Uterus (tissue), 4 donors: ENCODE data around the gene CTSO. TPM values are rescaled to one million over a fixed set of nuclear protein-coding genes. Genes with fewer than 3 reads are reported as not detected.

Experiments used
- DNase-seq, 2 donors: peaks; one replicate each; pipeline ENCODE4 v3.0.0-alpha.2; 2019 to 2020
- H3K27ac ChIP-seq, 2 donors: fragments of 200-600 bp; sonication (generic); 1 replicate in 1 of 2; 2 replicates in 1 of 2; pipeline ENCODE4 v1.5.1; 2016 to 2018
- H3K27me3 ChIP-seq, 2 donors: fragments of 200-600 bp; sonication (generic); one replicate each; pipeline ENCODE4 v1.5.1; 2018 to 2019; ENCODE audit warnings: control low read depth in 1 of 2
- H3K36me3 ChIP-seq, 2 donors: fragments of 200-600 bp; sonication (generic); one replicate each; pipeline ENCODE4 v1.5.1; 2019; ENCODE audit warnings: control low read depth in 1 of 2
- H3K4me1 ChIP-seq, 2 donors: fragments of 200-600 bp; sonication (generic); one replicate each; pipeline ENCODE4 v1.5.1; 2018 to 2019; ENCODE audit warnings: control low read depth in 1 of 2
- H3K4me3 ChIP-seq, 2 donors: fragments of 200-600 bp; sonication (generic); 1 replicate in 1 of 2; 2 replicates in 1 of 2; pipeline ENCODE4 v1.5.1; 2018 to 2019; ENCODE audit warnings: mild to moderate bottlenecking in 1 of 2
- H3K9me3 ChIP-seq, 2 donors: fragments of 200-600 bp; sonication (generic); one replicate each; pipeline ENCODE4 v1.5.1; 2019; ENCODE audit warnings: control low read depth in 1 of 2
- CTCF ChIP-seq, 4 experiments: fragments of 200-600 bp in 2 of 4; fragments of 450-650 bp in 2 of 4; sonication (generic) in 2 of 4; IDR thresholded peaks; one replicate each; pipeline ENCODE4 v1.5.1; 2016 to 2019; ENCODE audit warnings: antibody characterized with exemption in 4 of 4, mild to moderate bottlenecking in 2 of 4, moderate library complexity in 1 of 4
- POLR2A ChIP-seq, 2 donors: fragments of 450-650 bp; IDR thresholded peaks; one replicate each; pipeline ENCODE4 v1.6.1; 2016; ENCODE audit warnings: antibody characterized with exemption in 2 of 2, mild to moderate bottlenecking in 1 of 2, moderate library complexity in 1 of 2
- intact Hi-C: fragments of 100-400 bp; cut with DNase I; formaldehyde crosslinking; loops from one replicate; pipeline ENCODE4 v1.15.1; 2023; ENCODE audit warnings: low total_unique reads
- total RNA-seq, 4 donors: library from RNA; depleted of rRNA in 3 of 4; stranded (reverse); fragments of >200 nt in 3 of 4; gene quantifications; one replicate each; pipeline versions ENCODE4 v1.1.0 to v1.2.4, GENCODE V29; 2014 to 2023
- donor health status: DM: yes; HTN: yes; CAD: no.

CTSO gene
- total RNA-seq, 4 donors from 2014 or later = 22.0 to 77.8 (median 28.6) TPM

- no peak for DNase-seq
- Histone ChIP-seq H3K9me3 (no peaks in the 10 kb centered on the region), H3K27me3 (no peaks in the 10 kb centered on the region), H3K36me3 (no peaks in the 10 kb centered on the region), H3K27ac (no peak overlapping the region), H3K4me3 (no peak overlapping the region), H3K4me1 (no peaks in the 10 kb centered on the region)
- no peak for TF ChIP-seq POLR2A (IDR thresholded peaks at IDR 0.05)
- TF ChIP-seq CTCF (IDR thresholded peaks at IDR 0.05) = no peak
- intact Hi-C loops = no loop called here
Observed at GRCh38 chr4:155909615-155910226, 43.9 kb downstream of the CTSO start.

DNA sequence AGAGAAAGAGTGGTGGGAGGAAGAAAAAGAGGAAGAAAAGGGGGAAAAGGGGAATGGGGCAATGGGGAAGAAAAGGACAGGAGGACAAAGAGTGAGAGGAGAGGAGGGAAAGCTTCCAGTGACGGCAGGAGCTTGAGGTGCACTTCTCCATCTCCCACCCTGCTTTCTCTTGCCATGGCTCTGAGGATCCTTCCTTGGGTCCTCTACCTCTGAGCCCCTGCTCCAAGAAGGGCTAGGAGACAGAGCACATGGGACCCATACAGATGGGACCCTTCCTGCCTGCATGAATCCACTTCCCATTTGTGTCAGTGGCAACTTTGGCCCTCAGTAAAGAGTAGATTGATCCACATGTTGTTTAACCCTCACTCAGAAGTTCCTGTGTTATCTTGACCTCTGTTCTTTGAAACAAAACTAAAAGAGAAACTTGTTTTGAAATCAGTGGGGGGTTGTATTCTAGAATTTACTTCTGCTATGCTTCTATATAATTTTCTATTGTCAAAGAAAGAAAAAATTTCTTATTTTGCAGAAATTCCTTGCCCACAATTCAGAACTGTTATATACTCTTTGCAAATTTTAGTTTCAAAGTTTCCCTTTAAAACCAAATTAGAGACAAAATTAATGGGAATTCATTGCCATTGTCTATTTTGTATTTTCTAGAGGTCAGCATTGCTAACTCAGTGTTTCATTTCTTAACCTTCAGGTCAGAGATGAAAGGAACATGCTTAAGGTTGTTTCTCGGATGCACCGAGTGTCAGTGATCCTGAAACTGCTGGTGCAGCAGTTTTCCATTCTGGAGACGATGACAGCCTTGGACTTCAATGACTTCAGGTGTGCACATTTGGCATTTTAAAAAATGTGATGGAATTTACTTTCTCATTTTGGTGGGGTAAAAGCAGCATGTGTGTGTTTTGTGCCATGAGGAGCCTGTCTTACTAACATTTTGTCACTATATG, 45.2 kb downstream of the CTSO start:
- DNase-seq = no peak
- Histone ChIP-seq H3K36me3 (no peaks in the 10 kb centered on the region), H3K9me3 (no peaks in the 10 kb centered on the region), H3K4me3 (no peak overlapping the region), H3K27me3 (no peaks in the 10 kb centered on the region), H3K4me1 (no peaks in the 10 kb centered on the region), H3K27ac (no peak overlapping the region)
- TF ChIP-seq POLR2A (IDR thresholded peaks at IDR 0.05) (no peak), CTCF (IDR thresholded peaks at IDR 0.05) (no peak)
- intact Hi-C loops = no loop called here

- no peak overlapping the region for H3K4me3 ChIP-seq
- H3K36me3 ChIP-seq = no peaks in the 10 kb centered on the region
- no peaks in the 10 kb centered on the region for H3K4me1 ChIP-seq
- H3K9me3 ChIP-seq = no peaks in the 10 kb centered on the region
- intact Hi-C loops = no loop called here
- DNase-seq = no peak
- H3K27me3 ChIP-seq = no peaks in the 10 kb centered on the region
- no peak overlapping the region for H3K27ac ChIP-seq
- TF ChIP-seq POLR2A (IDR thresholded peaks at IDR 0.05) (no peak), CTCF (IDR thresholded peaks at IDR 0.05) (no peak)
Observed at GRCh38 chr4:155907556-155907955, 46.1 kb downstream of the CTSO start.

DNA sequence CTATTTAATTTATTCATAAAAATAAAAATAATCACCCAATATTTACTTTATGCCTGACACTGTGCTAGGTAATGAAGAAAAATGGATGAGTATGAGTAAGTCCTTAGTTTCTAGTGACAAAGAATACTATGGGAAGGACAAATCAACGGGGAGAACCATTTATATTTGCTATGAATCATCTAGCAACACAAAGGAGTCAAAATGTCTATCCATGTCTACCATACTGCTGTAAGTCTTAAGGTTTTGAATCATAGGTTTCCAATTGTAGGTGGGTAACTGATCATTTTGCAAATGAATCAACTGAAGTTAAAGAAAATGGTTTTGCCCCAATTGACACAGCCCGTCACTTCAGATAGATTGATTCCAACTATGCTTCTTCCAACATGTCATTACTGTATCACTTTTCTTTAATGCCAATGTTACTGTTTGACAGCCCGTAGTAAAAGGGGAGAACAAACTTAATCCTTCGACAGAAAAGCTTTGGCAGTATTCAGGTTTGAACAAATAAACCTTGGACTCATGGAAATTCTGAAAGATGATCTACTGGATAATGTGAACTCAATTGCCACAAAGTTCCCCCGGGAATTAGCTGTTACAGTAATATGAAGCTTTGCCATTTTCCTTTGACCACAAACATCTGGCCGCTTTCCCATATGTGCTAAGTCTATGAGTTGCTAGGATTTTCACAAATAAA, 47.0 kb downstream of the CTSO start:
- no peaks in the 10 kb centered on the region for H3K27me3 ChIP-seq
- H3K27ac ChIP-seq = no peak overlapping the region
- intact Hi-C loops = no loop called here
- H3K9me3 ChIP-seq = no peaks in the 10 kb centered on the region
- DNase-seq = peak in 1 of 2 donors; percentile 14
- H3K4me1 ChIP-seq = no peaks in the 10 kb centered on the region
- H3K4me3 ChIP-seq = no peak overlapping the region
- H3K36me3 ChIP-seq = no peaks in the 10 kb centered on the region
- no peak for TF ChIP-seq CTCF (IDR thresholded peaks at IDR 0.05)
- TF ChIP-seq POLR2A (IDR thresholded peaks at IDR 0.05) = no peak
